DND-41 (cell line): ENCODE data around the gene AZI2.
A peak's percentile ranks its signal among the peaks of the same experiment; 100 is the strongest.

Source experiments
- ATAC-seq: fragments of 200-7000 bp; cut with Tn5 transposase; 3 replicates; pipeline ENCODE4 v1.9.1; 2021; ENCODE audit warnings: low read depth; ENCODE audit not compliant: insufficient read depth
- DNase-seq: peaks from one replicate; pipeline ENCODE4 v3.0.0-alpha.2; 2020
- H2AFZ ChIP-seq: 2 replicates; pipeline ENCODE4 v1.6.0; 2012; ENCODE audit warnings: low read depth, low read length
- H3K27ac ChIP-seq: 2 replicates; pipeline ENCODE4 v1.5.1; 2012; ENCODE audit warnings: low read length, inconsistent platforms
- H3K27me3 ChIP-seq: fragments of 200-600 bp; sonication (generic); 2 replicates; pipeline ENCODE4 v1.6.0; 2012; ENCODE audit warnings: low read length, mild to moderate bottlenecking, inconsistent platforms; ENCODE audit not compliant: insufficient read depth, poor library complexity
- H3K36me3 ChIP-seq: 2 replicates; pipeline ENCODE4 v1.5.1; 2012; ENCODE audit warnings: low read length, inconsistent platforms; ENCODE audit not compliant: insufficient read depth
- H3K4me1 ChIP-seq: 2 replicates; pipeline ENCODE4 v1.5.1; 2012; ENCODE audit warnings: mild to moderate bottlenecking, low read length; ENCODE audit not compliant: insufficient read depth
- H3K4me2 ChIP-seq: 2 replicates; pipeline ENCODE4 v1.6.0; 2012; ENCODE audit warnings: mild to moderate bottlenecking, moderate library complexity, low read length, inconsistent platforms; ENCODE audit not compliant: insufficient read depth
- H3K4me3 ChIP-seq, 2 experiments: fragments of 200-600 bp in 1 of 2; shearing (Covaris generic) in 1 of 2; 2 replicates each; pipeline ENCODE4 v1.5.1; 2012 to 2016; ENCODE audit warnings: inconsistent platforms in 2 of 2, low read length in 2 of 2, mild to moderate bottlenecking in 2 of 2, low read depth in 1 of 2, moderate library complexity in 1 of 2
- H3K79me2 ChIP-seq: 2 replicates; pipeline ENCODE4 v1.6.0; 2012; ENCODE audit warnings: low read length, inconsistent platforms; ENCODE audit not compliant: insufficient read depth
- H3K9ac ChIP-seq: 2 replicates; pipeline ENCODE4 v1.6.0; 2012; ENCODE audit warnings: low read depth, mild to moderate bottlenecking, inconsistent platforms, low read length, moderate library complexity
- H3K9me3 ChIP-seq: 2 replicates; pipeline ENCODE4 v1.5.1; 2012; ENCODE audit warnings: low read length, moderate library complexity, mild to moderate bottlenecking, inconsistent platforms; ENCODE audit not compliant: insufficient read depth, severe bottlenecking
- H4K20me1 ChIP-seq: 2 replicates; pipeline ENCODE4 v1.6.0; 2012; ENCODE audit warnings: low read length; ENCODE audit not compliant: insufficient read depth
- CTCF ChIP-seq: IDR thresholded peaks from 2 replicates; pipeline ENCODE4 v1.5.1; 2012; ENCODE audit warnings: borderline replicate concordance, low read length, moderate library complexity, mild to moderate bottlenecking; ENCODE audit not compliant: poor library complexity, severe bottlenecking; ENCODE audit errors: extremely low read depth
- EZH2 ChIP-seq: IDR thresholded peaks from 3 replicates; pipeline ENCODE4 v1.6.1; 2012; ENCODE audit warnings: borderline replicate concordance, low read depth, mild to moderate bottlenecking, moderate library complexity, low read length, inconsistent platforms; ENCODE audit not compliant: severe bottlenecking

The AZI2 gene

GRCh38 chr3:28348629-28349468 lies at the start of gene AZI2, which contains the start of gene ZCWPW2:
TSS of gene AZI2 (minus strand) at chr3:28348824. CDS start at chr3:28340617, 8,207 bp downstream.
TSS of gene ZCWPW2 (plus strand) at chr3:28348721. CDS start at chr3:28413069, 64,348 bp downstream.
- peak within 1 kb of the TSS; percentile 46 to 73 for H3K4me3 ChIP-seq
- no peak for TF ChIP-seq EZH2
- TF ChIP-seq CTCF, result peak; percentile 44
- peak; percentile 86 for ATAC-seq

GRCh38 chr3:28388978-28389377 lies 40.4 kb upstream of the AZI2 start:
- Histone ChIP-seq H3K79me2 (no peaks in the 10 kb centered on the region), H2AFZ (no peak overlapping the region), H3K4me3 (no peak overlapping the region), H4K20me1 (no peaks in the 10 kb centered on the region), H3K4me1 (no peaks in the 10 kb centered on the region), H3K36me3 (no peaks in the 10 kb centered on the region), H3K4me2 (no peak overlapping the region), H3K27me3 (no peaks in the 10 kb centered on the region), H3K9me3 (peaks cover 4% of the 10 kb centered on the region), H3K27ac (no peak overlapping the region), H3K9ac (no peak overlapping the region)
- ATAC-seq (no peak), DNase-seq (no peak)
- TF ChIP-seq CTCF (no peak), EZH2 (no peak)

More at GRCh38 chr3:28348629-28349468, at the start of gene AZI2, which contains the start of gene ZCWPW2:
- Histone ChIP-seq H2AFZ (peak within 1 kb of the TSS; percentile 87), H3K79me2 (peaks cover 68% of the 10 kb centered on the region), H3K36me3 (no peaks in the 10 kb centered on the region), H3K27ac (peak within 1 kb of the TSS; percentile 89), H3K4me2 (peak within 1 kb of the TSS; percentile 83), H3K4me1 (peaks cover 53% of the 10 kb centered on the region), H3K27me3 (no peaks in the 10 kb centered on the region), H3K9me3 (no peaks in the 10 kb centered on the region), H4K20me1 (no peaks in the 10 kb centered on the region), H3K9ac (peak within 1 kb of the TSS; percentile 87)
- DNase-seq, result peak; percentile 94

- Histone ChIP-seq H3K27ac (no peak overlapping the region), H2AFZ (no peak overlapping the region), H3K27me3 (no peaks in the 10 kb centered on the region), H3K4me2 (no peak overlapping the region), H3K36me3 (no peaks in the 10 kb centered on the region), H3K4me3 (no peak overlapping the region), H3K4me1 (no peaks in the 10 kb centered on the region), H3K79me2 (no peaks in the 10 kb centered on the region), H4K20me1 (no peaks in the 10 kb centered on the region), H3K9me3 (no peaks in the 10 kb centered on the region), H3K9ac (no peak overlapping the region)
- no peak for DNase-seq
- TF ChIP-seq CTCF (no peak), EZH2 (no peak)
- no peak for ATAC-seq
Observed at GRCh38 chr3:28386049-28386448, 37.4 kb upstream of the AZI2 start.
